NCI-H69 (cell line): ENCODE data around the gene GLMP.
A peak's percentile ranks its signal among the peaks of the same experiment; 100 is the strongest.

Experiments used
- DNase-seq: peaks from one replicate; lab custom pipeline; 2025; lab: John Stamatoyannopoulos, UW

GLMP gene

GRCh38 chr1:156285437-156285836 lies 10.0 kb downstream of the GLMP start:
- DNase-seq, result no peak

GRCh38 chr1:156284757-156285156 lies 10.7 kb downstream of the GLMP start:
- DNase-seq, result no peak

GRCh38 chr1:156284112-156284511 lies 11.4 kb downstream of the GLMP start, which contains the start of gene TMEM79:
Gene TMEM79, plus strand, starts transcription at chr1:156284325. Its CDS starts 902 bp downstream, at chr1:156285227.
- DNase-seq, result no peak

- no peak for DNase-seq
Observed at GRCh38 chr1:156283521-156283920, 12.0 kb downstream of the GLMP start.

- peak; percentile 100 for DNase-seq
Observed at GRCh38 chr1:156282479-156283222, 12.8 kb downstream of the GLMP start, which contains the start of gene SMG5. Gene SMG5, minus strand, starts transcription at chr1:156282825. Its CDS starts 145 bp downstream, at chr1:156282680.

- DNase-seq, result peak; percentile 76
Observed at GRCh38 chr1:156281693-156282478, 13.6 kb downstream of the GLMP start.

GRCh38 chr1:156281281-156281680 lies 14.2 kb downstream of the GLMP start:
- no peak for DNase-seq

- DNase-seq, result no peak
Observed at GRCh38 chr1:156279837-156280236, 15.6 kb downstream of the GLMP start.

- no peak for DNase-seq
Observed at GRCh38 chr1:156276966-156277381, 18.5 kb downstream of the GLMP start.

- DNase-seq, result no peak
Observed at GRCh38 chr1:156276532-156276931, 18.9 kb downstream of the GLMP start.

GRCh38 chr1:156270314-156270713 lies 25.2 kb downstream of the GLMP start:
- DNase-seq, result no peak

- DNase-seq, result no peak
Observed at GRCh38 chr1:156268336-156268735, 27.1 kb downstream of the GLMP start.

GRCh38 chr1:156266051-156266450 lies 29.4 kb downstream of the GLMP start:
- DNase-seq, result no peak

GRCh38 chr1:156263288-156263655 lies 32.2 kb downstream of the GLMP start:
- no peak for DNase-seq

GRCh38 chr1:156262461-156263287 lies 32.8 kb downstream of the GLMP start:
- DNase-seq, result no peak

GRCh38 chr1:156260896-156261295 lies 34.6 kb downstream of the GLMP start:
- no peak for DNase-seq

- DNase-seq, result no peak
Observed at GRCh38 chr1:156259805-156260204, 35.7 kb downstream of the GLMP start.

- no peak for DNase-seq
Observed at GRCh38 chr1:156258859-156259258, 36.6 kb downstream of the GLMP start.

- DNase-seq, result no peak
Observed at GRCh38 chr1:156257711-156258110, 37.8 kb downstream of the GLMP start.

- DNase-seq, result no peak
Observed at GRCh38 chr1:156253634-156254033, 41.8 kb downstream of the GLMP start.

GRCh38 chr1:156251527-156251926 lies 44.0 kb downstream of the GLMP start:
- DNase-seq, result no peak

GRCh38 chr1:156249593-156249992 lies 45.9 kb downstream of the GLMP start:
- DNase-seq, result no peak
